ENCODE results near the gene PLA2G4B.

DNA sequence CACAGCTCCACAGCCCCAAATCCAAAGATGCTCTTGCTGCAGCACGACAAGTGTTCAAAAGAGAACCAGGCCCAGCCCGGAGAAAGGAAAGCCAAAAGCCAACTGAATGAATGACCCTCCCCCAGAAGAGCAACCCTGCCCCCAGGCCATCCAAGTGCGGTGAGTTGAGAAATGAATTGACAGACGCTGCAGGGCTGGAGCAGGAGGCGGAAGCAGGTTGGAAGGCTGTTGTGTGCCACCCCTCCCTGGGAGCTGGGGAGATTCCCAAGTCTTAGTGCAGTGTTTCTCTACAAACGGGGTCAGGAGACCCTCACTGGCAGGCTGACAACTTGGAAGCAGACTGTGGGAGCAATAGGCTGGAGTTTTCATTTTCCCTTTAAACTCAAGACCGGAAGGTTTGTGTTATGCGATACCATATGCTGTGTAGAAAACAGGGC, 58.7 kb downstream of the PLA2G4B start:
- TF ChIP-seq POLR2AphosphoS5 (IDR thresholded peaks at IDR 0.05; ENCODE audit: low read depth, low read length) (no peak), TCF7L2 (IDR thresholded peaks at IDR 0.05; ENCODE audit: low read depth, low read length) (no peak), CTCF (IDR thresholded peaks at IDR 0.05) (no peak), SIN3A (IDR thresholded peaks at IDR 0.05; ENCODE audit: borderline replicate concordance, insufficient read depth, low read depth, low read length) (no peak)
